ENCODE results near the gene PADI1. TPM values are rescaled to one million over a fixed set of nuclear protein-coding genes. Genes with fewer than 3 reads are reported as not detected.

PADI1 gene
- total RNA-seq, result not detected in 2 replicates

GRCh38 chr1:17204546-17205440 lies at the start of gene PADI1:
Gene PADI1, plus strand, starts transcription at chr1:17205128. Its CDS starts 90 bp downstream, at chr1:17205218.
- H3K27me3 Mint-ChIP-seq (ENCODE audit: insufficient read depth), result peaks cover 8% of the 10 kb centered on the region
- DNase-seq (ENCODE audit: low spot score), result no peak
- no peaks in the 10 kb centered on the region for H3K9me3 Mint-ChIP-seq
- H3K4me3 Mint-ChIP-seq, result no peak within 1 kb of the TSS
- peaks cover 2% of the 10 kb centered on the region for H3K36me3 Mint-ChIP-seq (ENCODE audit: low read depth)
- intact Hi-C loops (cut with micrococcal nuclease), result no loop called here
- no peak within 1 kb of the TSS for H3K27ac Mint-ChIP-seq
- H3K4me1 Mint-ChIP-seq (ENCODE audit: low read depth), result peaks cover 29% of the 10 kb centered on the region

- Mint-ChIP-seq H3K4me1 (ENCODE audit: low read depth) (no peaks in the 10 kb centered on the region), H3K4me3 (no peak overlapping the region), H3K9me3 (peaks cover 38% of the 10 kb centered on the region), H3K36me3 (ENCODE audit: low read depth) (peaks cover 1% of the 10 kb centered on the region), H3K27ac (no peak overlapping the region), H3K27me3 (ENCODE audit: insufficient read depth) (peaks cover 7% of the 10 kb centered on the region)
- DNase-seq (ENCODE audit: low spot score), result no peak
- intact Hi-C loops (cut with micrococcal nuclease), result no loop called here
Measured at GRCh38 chr1:17155257-17155920, 49.5 kb upstream of the PADI1 start.

- Mint-ChIP-seq H3K36me3 (ENCODE audit: low read depth) (peaks cover 1% of the 10 kb centered on the region), H3K4me1 (ENCODE audit: low read depth) (no peaks in the 10 kb centered on the region), H3K27ac (no peak overlapping the region), H3K4me3 (no peak overlapping the region), H3K27me3 (ENCODE audit: insufficient read depth) (peaks cover 5% of the 10 kb centered on the region), H3K9me3 (peaks cover 38% of the 10 kb centered on the region)
- intact Hi-C loops (cut with micrococcal nuclease), result no loop called here
- no peak for DNase-seq (ENCODE audit: low spot score)
Measured at GRCh38 chr1:17156108-17156507, 48.8 kb upstream of the PADI1 start.

GRCh38 chr1:17158961-17159360 lies 46.0 kb upstream of the PADI1 start:
- intact Hi-C loops (cut with micrococcal nuclease), result no loop called here
- no peaks in the 10 kb centered on the region for H3K27me3 Mint-ChIP-seq (ENCODE audit: insufficient read depth)
- H3K9me3 Mint-ChIP-seq, result peaks cover 28% of the 10 kb centered on the region
- no peak overlapping the region for H3K27ac Mint-ChIP-seq
- peaks cover 1% of the 10 kb centered on the region for H3K36me3 Mint-ChIP-seq (ENCODE audit: low read depth)
- DNase-seq (ENCODE audit: low spot score), result no peak
- H3K4me3 Mint-ChIP-seq, result no peak overlapping the region
- H3K4me1 Mint-ChIP-seq (ENCODE audit: low read depth), result no peaks in the 10 kb centered on the region

GRCh38 chr1:17161137-17161740 lies 43.7 kb upstream of the PADI1 start:
- Mint-ChIP-seq H3K36me3 (ENCODE audit: low read depth) (peaks cover 1% of the 10 kb centered on the region), H3K4me1 (ENCODE audit: low read depth) (no peaks in the 10 kb centered on the region), H3K4me3 (no peak overlapping the region), H3K27ac (no peak overlapping the region), H3K9me3 (peaks cover 8% of the 10 kb centered on the region), H3K27me3 (ENCODE audit: insufficient read depth) (no peaks in the 10 kb centered on the region)
- intact Hi-C loops (cut with micrococcal nuclease), result no loop called here
- DNase-seq (ENCODE audit: low spot score), result no peak

GRCh38 chr1:17161926-17162800 lies 42.8 kb upstream of the PADI1 start:
- Mint-ChIP-seq H3K27me3 (ENCODE audit: insufficient read depth) (no peaks in the 10 kb centered on the region), H3K36me3 (ENCODE audit: low read depth) (no peaks in the 10 kb centered on the region), H3K9me3 (no peaks in the 10 kb centered on the region), H3K4me3 (no peak overlapping the region), H3K4me1 (ENCODE audit: low read depth) (no peaks in the 10 kb centered on the region), H3K27ac (no peak overlapping the region)
- intact Hi-C loops (cut with micrococcal nuclease), result no loop called here
- DNase-seq (ENCODE audit: low spot score), result no peak

GRCh38 chr1:17162941-17163340 lies 42.0 kb upstream of the PADI1 start:
- Mint-ChIP-seq H3K4me1 (ENCODE audit: low read depth) (no peaks in the 10 kb centered on the region), H3K36me3 (ENCODE audit: low read depth) (no peaks in the 10 kb centered on the region), H3K27me3 (ENCODE audit: insufficient read depth) (no peaks in the 10 kb centered on the region), H3K27ac (no peak overlapping the region), H3K4me3 (no peak overlapping the region), H3K9me3 (no peaks in the 10 kb centered on the region)
- intact Hi-C loops (cut with micrococcal nuclease), result no loop called here
- no peak for DNase-seq (ENCODE audit: low spot score)

- Mint-ChIP-seq H3K4me3 (no peak overlapping the region), H3K36me3 (ENCODE audit: low read depth) (no peaks in the 10 kb centered on the region), H3K4me1 (ENCODE audit: low read depth) (no peaks in the 10 kb centered on the region), H3K9me3 (no peaks in the 10 kb centered on the region), H3K27me3 (ENCODE audit: insufficient read depth) (no peaks in the 10 kb centered on the region), H3K27ac (no peak overlapping the region)
- no peak for DNase-seq (ENCODE audit: low spot score)
- intact Hi-C loops (cut with micrococcal nuclease), result no loop called here
Measured at GRCh38 chr1:17163371-17163770, 41.6 kb upstream of the PADI1 start.

- intact Hi-C loops (cut with micrococcal nuclease), result no loop called here
- no peaks in the 10 kb centered on the region for H3K36me3 Mint-ChIP-seq (ENCODE audit: low read depth)
- no peaks in the 10 kb centered on the region for H3K4me1 Mint-ChIP-seq (ENCODE audit: low read depth)
Measured at GRCh38 chr1:17163789-17164666, 40.9 kb upstream of the PADI1 start.

GRCh38 chr1:17165823-17166222 lies 39.1 kb upstream of the PADI1 start:
- Mint-ChIP-seq H3K4me1 (ENCODE audit: low read depth) (no peaks in the 10 kb centered on the region), H3K4me3 (no peak overlapping the region), H3K9me3 (no peaks in the 10 kb centered on the region), H3K27me3 (ENCODE audit: insufficient read depth) (no peaks in the 10 kb centered on the region), H3K36me3 (ENCODE audit: low read depth) (no peaks in the 10 kb centered on the region), H3K27ac (no peak overlapping the region)
- intact Hi-C loops (cut with micrococcal nuclease), result no loop called here
- no peak for DNase-seq (ENCODE audit: low spot score)

More at GRCh38 chr1:17163789-17164666, 40.9 kb upstream of the PADI1 start:
- DNase-seq (ENCODE audit: low spot score), result no peak
- no peak overlapping the region for H3K4me3 Mint-ChIP-seq
- H3K27me3 Mint-ChIP-seq (ENCODE audit: insufficient read depth), result no peaks in the 10 kb centered on the region
- no peaks in the 10 kb centered on the region for H3K9me3 Mint-ChIP-seq
- H3K27ac Mint-ChIP-seq, result no peak overlapping the region

GRCh38 chr1:17167041-17167785 lies 37.7 kb upstream of the PADI1 start:
- no peaks in the 10 kb centered on the region for H3K4me1 Mint-ChIP-seq (ENCODE audit: low read depth)
- H3K4me3 Mint-ChIP-seq, result no peak overlapping the region
- H3K27ac Mint-ChIP-seq, result no peak overlapping the region
- intact Hi-C loops (cut with micrococcal nuclease), result no loop called here
- no peak for DNase-seq (ENCODE audit: low spot score)
- H3K27me3 Mint-ChIP-seq (ENCODE audit: insufficient read depth), result no peaks in the 10 kb centered on the region
- no peaks in the 10 kb centered on the region for H3K9me3 Mint-ChIP-seq
- H3K36me3 Mint-ChIP-seq (ENCODE audit: low read depth), result no peaks in the 10 kb centered on the region
